ENCODE data around the gene ZSCAN5A. TPM values are rescaled to one million over a fixed set of nuclear protein-coding genes. Genes with fewer than 3 reads are reported as not detected.
A peak's percentile ranks its signal among the peaks of the same experiment; 100 is the strongest.

ZSCAN5A gene
- total and polyA plus RNA-seq, 9 of the 15 experiments (the other 6 are each of a cell fraction or from before 2014, with no cell fraction given), result 5.8 to 15.3 (median 11.8) TPM

GRCh38 chr19:56306016-56306415 is 8.6 kb downstream of the ZSCAN5A start:
- ATAC-seq (no peak), FAIRE-seq (no peak), DNase-seq (ENCODE audit: extremely low read depth in 1 of 4, low spot score in 3 of 4) (peak in 3 of 4 experiments; percentile 34 to 48 (median 40))
- H2AFZ ChIP-seq (ENCODE audit: low read depth, low read length), result peak overlapping the region; percentile 78; the same call in 1 of the 2 replicates
- peak overlapping the region; percentile 14 to 48; a peak in 3 of 4 replicates for H3K9ac ChIP-seq (ENCODE audit: insufficient read depth in 1 of 2, low read depth in 2 of 2, low read length in 2 of 2)
- ChIA-PET POLR2A (interaction anchor here (0.7 kb wide), 1 partner anchor 29 kb away, joined by 3 read pairs; no protein-coding TSS in a partner anchor), CTCF (ENCODE audit: low intra/inter-chr PET ratio) (no interaction called here)
- no peaks in the 10 kb centered on the region for H3K27me3 ChIP-seq (ENCODE audit: control insufficient read depth in 2 of 2, insufficient read depth in 2 of 2, low read length in 2 of 2)
- H3K4me1 ChIP-seq (replicated peaks in 1 of 2; ENCODE audit: control insufficient read depth in 2 of 2, insufficient read depth in 2 of 2, low read length in 2 of 2), result peaks cover 9 to 25% of the 10 kb centered on the region in 2 experiments
- intact Hi-C loops (cut with micrococcal nuclease) (no loop called here), in situ Hi-C loops (cut with MboI) (loop anchor here (25.0 kb wide), 1 partner anchor 669 kb away; the partner anchor contains the start of genes CCDC106, ZNF580 and ZNF581)
- H3K36me3 ChIP-seq (ENCODE audit: control insufficient read depth, insufficient read depth, low read length), result peaks cover 45% of the 10 kb centered on the region
- 19% methylated on average over 9 of the region's 11 CpGs for WGBS (ENCODE audit: insufficient coverage, low coverage, missing lambda C conversion rate)
- no peaks in the 10 kb centered on the region for H4K20me1 ChIP-seq (replicated peaks; ENCODE audit: control insufficient read depth, insufficient read depth, low read length)
- peak overlapping the region; percentile 74 for H3K27ac ChIP-seq (ENCODE audit: extremely low read depth, low read depth, low read length)
- TF ChIP-seq PHF8 (IDR thresholded peaks at IDR 0.05; ENCODE audit: borderline replicate concordance, low read length) (peak; percentile 11; the same call in 1 of the 2 replicates), JUNB (CRISPR knock-in tag; conservative IDR thresholded peaks at IDR 0.05) (no peak), VEZF1 (CRISPR knock-in tag; IDR thresholded peaks at IDR 0.05) (0 out of 2 replicates have a peak, but pooled peaks have one; percentile 9)
- H3K9me1 ChIP-seq (ENCODE audit: control insufficient read depth, insufficient read depth, low read length), result peaks cover 2% of the 10 kb centered on the region
- BruUV-seq (replicated peaks), result no TSS peak
- peak overlapping the region; percentile 79 for H3K4me2 ChIP-seq (ENCODE audit: insufficient read depth, low read length)
- no peak overlapping the region for H3K4me3 ChIP-seq
- H3K79me2 ChIP-seq (ENCODE audit: control insufficient read depth, insufficient read depth, low read length), result no peaks in the 10 kb centered on the region; the same call in 2 of the 3 replicates
- no peaks in the 10 kb centered on the region for H3K9me3 ChIP-seq (replicated peaks; ENCODE audit: control insufficient read depth, insufficient read depth, low read depth, low read length)

Data from K562 (cell line).